ENCODE measurements around the gene FAM111A. TPM values are rescaled to one million over a fixed set of nuclear protein-coding genes. Genes with fewer than 3 reads are reported as not detected.

Gene FAM111A
- total RNA-seq, 2 donors from 2014 or later, result 11.4 to 34.2 TPM

DNA sequence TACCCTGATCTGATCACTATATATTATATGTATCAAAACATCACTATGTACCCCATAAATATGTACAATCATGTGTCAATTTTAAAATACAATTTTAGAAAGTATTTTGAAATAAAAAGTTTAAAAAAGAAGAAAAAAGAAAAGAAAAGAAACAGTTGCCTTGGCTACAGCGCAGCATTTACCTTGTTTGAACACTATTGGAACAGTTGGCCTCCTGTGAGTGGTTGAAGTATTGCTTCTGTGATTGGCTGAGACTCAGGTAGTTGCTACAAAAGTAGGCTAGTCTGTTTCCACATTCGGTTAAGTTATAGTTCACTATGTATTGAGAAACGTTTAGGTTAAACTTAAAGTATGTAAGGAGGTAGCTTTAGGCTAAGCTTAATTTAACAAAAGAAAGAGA, 21.4 kb downstream of the FAM111A start:
- Mint-ChIP-seq H3K27me3 (ENCODE audit: insufficient read depth) (peaks cover 7% of the 10 kb centered on the region), H3K36me3 (ENCODE audit: low read depth) (no peaks in the 10 kb centered on the region), H3K4me3 (no peak overlapping the region), H3K9me3 (no peaks in the 10 kb centered on the region), H3K4me1 (no peaks in the 10 kb centered on the region), H3K27ac (no peak overlapping the region)
- Histone ChIP-seq H3K36me3 (ENCODE audit: control insufficient read depth, insufficient read depth, low read length) (no peaks in the 10 kb centered on the region), H3K27me3 (ENCODE audit: control insufficient read depth, insufficient read depth, low read length, poor library complexity, severe bottlenecking) (no peaks in the 10 kb centered on the region), H3K4me1 (ENCODE audit: control insufficient read depth, insufficient read depth, low read length) (no peaks in the 10 kb centered on the region), H3K4me3 (ENCODE audit: low read length) (no peak overlapping the region), H3K9ac (ENCODE audit: extremely low read depth, low read length, poor library complexity, severe bottlenecking) (no peak overlapping the region), H3K9me3 (ENCODE audit: control insufficient read depth, low read length) (no peaks in the 10 kb centered on the region), H3K27ac (ENCODE audit: low read depth, low read length) (no peak overlapping the region)
- TF ChIP-seq, protein P1, sequence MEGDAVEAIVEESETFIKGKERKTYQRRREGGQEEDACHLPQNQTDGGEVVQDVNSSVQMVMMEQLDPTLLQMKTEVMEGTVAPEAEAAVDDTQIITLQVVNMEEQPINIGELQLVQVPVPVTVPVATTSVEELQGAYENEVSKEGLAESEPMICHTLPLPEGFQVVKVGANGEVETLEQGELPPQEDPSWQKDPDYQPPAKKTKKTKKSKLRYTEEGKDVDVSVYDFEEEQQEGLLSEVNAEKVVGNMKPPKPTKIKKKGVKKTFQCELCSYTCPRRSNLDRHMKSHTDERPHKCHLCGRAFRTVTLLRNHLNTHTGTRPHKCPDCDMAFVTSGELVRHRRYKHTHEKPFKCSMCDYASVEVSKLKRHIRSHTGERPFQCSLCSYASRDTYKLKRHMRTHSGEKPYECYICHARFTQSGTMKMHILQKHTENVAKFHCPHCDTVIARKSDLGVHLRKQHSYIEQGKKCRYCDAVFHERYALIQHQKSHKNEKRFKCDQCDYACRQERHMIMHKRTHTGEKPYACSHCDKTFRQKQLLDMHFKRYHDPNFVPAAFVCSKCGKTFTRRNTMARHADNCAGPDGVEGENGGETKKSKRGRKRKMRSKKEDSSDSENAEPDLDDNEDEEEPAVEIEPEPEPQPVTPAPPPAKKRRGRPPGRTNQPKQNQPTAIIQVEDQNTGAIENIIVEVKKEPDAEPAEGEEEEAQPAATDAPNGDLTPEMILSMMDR (conservative IDR thresholded peaks at IDR 0.05), result no peak
- 73 to 77% methylated on average over 1 to 2 of the region's 3 CpGs for WGBS, 2 experiments (ENCODE audit: insufficient coverage in 1 of 2, insufficient read length in 1 of 2)
- DNase-seq, result no peak

DNA sequence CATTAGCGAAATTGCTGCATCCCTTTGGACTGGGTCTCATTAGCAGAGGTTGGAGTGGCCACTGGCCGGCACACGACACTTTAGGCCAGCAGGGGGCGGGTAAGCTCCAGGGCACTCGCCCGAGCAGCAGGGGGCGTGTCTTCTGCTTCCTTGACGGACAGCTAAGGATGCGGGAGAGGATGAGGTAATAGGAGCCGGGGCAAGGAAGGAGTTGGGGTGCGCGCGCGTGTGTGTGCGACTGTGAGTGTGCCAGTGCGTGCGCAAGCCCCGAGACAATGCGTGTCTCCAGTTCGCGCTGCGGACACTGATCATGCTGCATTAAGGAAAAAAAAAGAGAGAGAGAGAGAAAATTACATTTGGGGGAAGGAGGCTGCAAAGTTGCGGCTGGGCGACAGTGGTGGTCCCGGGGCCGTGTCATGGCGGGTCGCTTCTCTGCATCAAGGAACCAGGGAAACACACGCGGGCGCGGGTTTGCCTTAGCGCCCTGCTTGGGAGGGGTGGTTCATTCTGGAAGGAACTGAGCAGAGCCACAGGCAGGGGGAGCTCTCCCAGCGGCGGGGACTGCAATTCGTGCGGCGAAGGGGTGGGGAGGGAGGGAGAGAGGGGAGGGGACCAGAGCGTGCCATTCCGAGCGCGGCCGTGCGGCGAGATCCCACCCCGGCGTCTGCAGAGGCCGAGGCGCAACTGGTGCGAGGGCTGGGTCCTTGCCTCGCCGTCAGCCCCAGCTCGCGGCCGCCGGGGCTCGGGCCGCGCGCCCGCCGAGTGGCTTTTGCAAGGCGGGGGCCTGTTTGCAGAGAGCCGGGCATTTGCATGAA, 29.1 kb downstream of the FAM111A start, which contains the start of gene DTX4:
TSS of gene DTX4 (plus strand) at position 625 of the 815 bp plus-strand sequence. CDS start 464 bp downstream, outside the sequence.
- 0% methylated on average over 24 to 64 of the region's 64 CpGs for WGBS, 2 experiments (ENCODE audit: insufficient coverage in 1 of 2, insufficient read length in 1 of 2)
- H3K27ac Mint-ChIP-seq, result peak within 1 kb of the TSS; percentile 94
- H3K27ac ChIP-seq (ENCODE audit: low read depth, low read length), result peak within 1 kb of the TSS; percentile 98

DNA sequence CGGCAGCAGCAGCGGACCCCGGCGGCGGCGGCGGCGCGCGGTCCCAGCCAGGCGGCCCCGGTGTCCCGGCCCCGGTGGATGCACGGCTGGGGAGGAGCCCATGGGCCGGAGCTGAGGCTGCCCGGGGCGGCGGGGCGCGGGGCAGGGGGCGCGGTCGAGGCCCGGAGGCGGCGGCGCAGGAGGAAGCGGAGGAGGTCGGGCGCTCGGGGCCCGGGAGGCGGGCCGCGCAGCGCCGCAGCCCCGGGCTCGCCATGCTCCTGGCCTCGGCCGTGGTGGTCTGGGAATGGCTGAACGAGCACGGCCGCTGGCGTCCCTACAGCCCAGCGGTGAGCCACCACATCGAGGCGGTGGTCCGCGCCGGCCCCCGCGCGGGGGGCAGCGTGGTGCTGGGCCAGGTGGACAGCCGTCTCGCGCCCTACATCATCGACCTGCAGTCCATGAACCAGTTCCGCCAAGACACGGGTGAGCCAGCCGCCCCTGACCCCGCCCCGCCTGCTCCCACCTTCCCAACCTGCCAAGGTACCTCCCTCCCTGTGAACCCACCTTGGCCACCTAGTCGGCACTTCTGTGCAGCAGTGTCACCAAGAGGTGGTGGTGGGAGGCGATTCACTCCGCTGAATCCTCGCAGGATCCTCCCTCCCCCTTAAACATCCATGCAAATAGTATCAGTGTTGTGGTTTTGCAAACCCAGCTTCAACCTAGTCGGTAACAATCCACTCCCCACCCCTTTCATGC, 29.9 kb downstream of the FAM111A start:
- Histone ChIP-seq H3K9me3 (ENCODE audit: control insufficient read depth, low read length) (no peaks in the 10 kb centered on the region), H3K4me1 (ENCODE audit: control insufficient read depth, insufficient read depth, low read length) (peaks cover 5% of the 10 kb centered on the region), H3K9ac (ENCODE audit: extremely low read depth, low read length, poor library complexity, severe bottlenecking) (peak overlapping the region; percentile 73), H3K4me3 (ENCODE audit: low read length) (peak overlapping the region; percentile 88), H3K36me3 (ENCODE audit: control insufficient read depth, insufficient read depth, low read length) (peaks cover 5% of the 10 kb centered on the region), H3K27ac (ENCODE audit: low read depth, low read length) (peak overlapping the region; percentile 98), H3K27me3 (ENCODE audit: control insufficient read depth, insufficient read depth, low read length, poor library complexity, severe bottlenecking) (no peaks in the 10 kb centered on the region)
- Mint-ChIP-seq H3K9me3 (no peaks in the 10 kb centered on the region), H3K36me3 (ENCODE audit: low read depth) (peaks cover 3% of the 10 kb centered on the region), H3K4me1 (peaks cover 22% of the 10 kb centered on the region), H3K4me3 (no peak overlapping the region), H3K27ac (peak overlapping the region; percentile 94), H3K27me3 (ENCODE audit: insufficient read depth) (no peaks in the 10 kb centered on the region)
- peak; percentile 86 for DNase-seq
- TF ChIP-seq, protein P1 (conservative IDR thresholded peaks at IDR 0.05), result no peak
- WGBS, 2 experiments (ENCODE audit: insufficient coverage in 1 of 2, insufficient read length in 1 of 2), result 0% methylated on average over 4 to 70 of the region's 70 CpGs

More for the DNA sequence above, 29.1 kb downstream of the FAM111A start, which contains the start of gene DTX4:
- Mint-ChIP-seq H3K4me3 (no peak within 1 kb of the TSS), H3K4me1 (peaks cover 22% of the 10 kb centered on the region), H3K9me3 (no peaks in the 10 kb centered on the region), H3K36me3 (ENCODE audit: low read depth) (no peaks in the 10 kb centered on the region), H3K27me3 (ENCODE audit: insufficient read depth) (peaks cover 3% of the 10 kb centered on the region)
- peak within 1 kb of the TSS; percentile 88 for H3K4me3 ChIP-seq (ENCODE audit: low read length)
- no peaks in the 10 kb centered on the region for H3K27me3 ChIP-seq (ENCODE audit: control insufficient read depth, insufficient read depth, low read length, poor library complexity, severe bottlenecking)
- no peaks in the 10 kb centered on the region for H3K36me3 ChIP-seq (ENCODE audit: control insufficient read depth, insufficient read depth, low read length)
- peaks cover 5% of the 10 kb centered on the region for H3K4me1 ChIP-seq (ENCODE audit: control insufficient read depth, insufficient read depth, low read length)
- H3K9me3 ChIP-seq (ENCODE audit: control insufficient read depth, low read length), result no peaks in the 10 kb centered on the region
- DNase-seq, result peak; percentile 98
- TF ChIP-seq, protein P1 (conservative IDR thresholded peaks at IDR 0.05), result peak; percentile 85
- peak within 1 kb of the TSS; percentile 80 for H3K9ac ChIP-seq (ENCODE audit: extremely low read depth, low read length, poor library complexity, severe bottlenecking)

Measured in endodermal cell (in vitro differentiated cells).